Neural cell (in vitro differentiated cells): ENCODE data around the gene PDK2.

ENCODE experiments used
- EP300 ChIP-seq: fragments of 450-650 bp; conservative IDR thresholded peaks from 2 replicates; pipeline ENCODE4 v1.6.1; 2014; ENCODE audit warnings: antibody characterized with exemption, mild to moderate bottlenecking, moderate library complexity; ENCODE audit not compliant: poor library complexity, severe bottlenecking
- RAD21 ChIP-seq: fragments of 450-650 bp; conservative IDR thresholded peaks from 2 replicates; pipeline ENCODE4 v1.6.1; 2014; ENCODE audit warnings: antibody characterized with exemption, mild to moderate bottlenecking, moderate library complexity
- TF ChIP-seq, protein P1 (sequence below): fragments of 450-650 bp; IDR thresholded peaks from 2 replicates; pipeline ENCODE4 v1.5.1; 2014; ENCODE audit warnings: antibody characterized with exemption, mild to moderate bottlenecking, moderate library complexity; ENCODE audit not compliant: poor library complexity, severe bottlenecking
- TF ChIP-seq, protein P2 (sequence below): IDR thresholded peaks from 2 replicates; pipeline ENCODE4 v1.6.1; 2012; ENCODE audit warnings: borderline replicate concordance

DNA sequence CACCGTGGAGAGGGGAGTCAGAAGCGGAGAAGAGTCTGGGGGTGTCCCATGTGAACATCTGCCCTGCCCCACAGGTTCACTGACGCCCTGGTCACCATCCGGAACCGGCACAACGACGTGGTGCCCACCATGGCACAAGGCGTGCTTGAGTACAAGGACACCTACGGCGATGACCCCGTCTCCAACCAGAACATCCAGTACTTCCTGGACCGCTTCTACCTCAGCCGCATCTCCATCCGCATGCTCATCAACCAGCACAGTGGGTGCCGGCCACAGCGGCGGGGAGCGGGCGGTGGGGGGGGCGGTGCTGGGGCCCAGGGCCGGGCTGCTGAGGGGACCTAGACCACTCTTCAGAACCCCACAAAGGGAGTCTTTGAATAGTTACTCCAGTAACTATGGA lies 10.7 kb downstream of the PDK2 start:
- TF ChIP-seq EP300 = no peak
- no peak for TF ChIP-seq RAD21
- TF ChIP-seq, protein P1, sequence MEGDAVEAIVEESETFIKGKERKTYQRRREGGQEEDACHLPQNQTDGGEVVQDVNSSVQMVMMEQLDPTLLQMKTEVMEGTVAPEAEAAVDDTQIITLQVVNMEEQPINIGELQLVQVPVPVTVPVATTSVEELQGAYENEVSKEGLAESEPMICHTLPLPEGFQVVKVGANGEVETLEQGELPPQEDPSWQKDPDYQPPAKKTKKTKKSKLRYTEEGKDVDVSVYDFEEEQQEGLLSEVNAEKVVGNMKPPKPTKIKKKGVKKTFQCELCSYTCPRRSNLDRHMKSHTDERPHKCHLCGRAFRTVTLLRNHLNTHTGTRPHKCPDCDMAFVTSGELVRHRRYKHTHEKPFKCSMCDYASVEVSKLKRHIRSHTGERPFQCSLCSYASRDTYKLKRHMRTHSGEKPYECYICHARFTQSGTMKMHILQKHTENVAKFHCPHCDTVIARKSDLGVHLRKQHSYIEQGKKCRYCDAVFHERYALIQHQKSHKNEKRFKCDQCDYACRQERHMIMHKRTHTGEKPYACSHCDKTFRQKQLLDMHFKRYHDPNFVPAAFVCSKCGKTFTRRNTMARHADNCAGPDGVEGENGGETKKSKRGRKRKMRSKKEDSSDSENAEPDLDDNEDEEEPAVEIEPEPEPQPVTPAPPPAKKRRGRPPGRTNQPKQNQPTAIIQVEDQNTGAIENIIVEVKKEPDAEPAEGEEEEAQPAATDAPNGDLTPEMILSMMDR = no peak
- TF ChIP-seq, protein P2, sequence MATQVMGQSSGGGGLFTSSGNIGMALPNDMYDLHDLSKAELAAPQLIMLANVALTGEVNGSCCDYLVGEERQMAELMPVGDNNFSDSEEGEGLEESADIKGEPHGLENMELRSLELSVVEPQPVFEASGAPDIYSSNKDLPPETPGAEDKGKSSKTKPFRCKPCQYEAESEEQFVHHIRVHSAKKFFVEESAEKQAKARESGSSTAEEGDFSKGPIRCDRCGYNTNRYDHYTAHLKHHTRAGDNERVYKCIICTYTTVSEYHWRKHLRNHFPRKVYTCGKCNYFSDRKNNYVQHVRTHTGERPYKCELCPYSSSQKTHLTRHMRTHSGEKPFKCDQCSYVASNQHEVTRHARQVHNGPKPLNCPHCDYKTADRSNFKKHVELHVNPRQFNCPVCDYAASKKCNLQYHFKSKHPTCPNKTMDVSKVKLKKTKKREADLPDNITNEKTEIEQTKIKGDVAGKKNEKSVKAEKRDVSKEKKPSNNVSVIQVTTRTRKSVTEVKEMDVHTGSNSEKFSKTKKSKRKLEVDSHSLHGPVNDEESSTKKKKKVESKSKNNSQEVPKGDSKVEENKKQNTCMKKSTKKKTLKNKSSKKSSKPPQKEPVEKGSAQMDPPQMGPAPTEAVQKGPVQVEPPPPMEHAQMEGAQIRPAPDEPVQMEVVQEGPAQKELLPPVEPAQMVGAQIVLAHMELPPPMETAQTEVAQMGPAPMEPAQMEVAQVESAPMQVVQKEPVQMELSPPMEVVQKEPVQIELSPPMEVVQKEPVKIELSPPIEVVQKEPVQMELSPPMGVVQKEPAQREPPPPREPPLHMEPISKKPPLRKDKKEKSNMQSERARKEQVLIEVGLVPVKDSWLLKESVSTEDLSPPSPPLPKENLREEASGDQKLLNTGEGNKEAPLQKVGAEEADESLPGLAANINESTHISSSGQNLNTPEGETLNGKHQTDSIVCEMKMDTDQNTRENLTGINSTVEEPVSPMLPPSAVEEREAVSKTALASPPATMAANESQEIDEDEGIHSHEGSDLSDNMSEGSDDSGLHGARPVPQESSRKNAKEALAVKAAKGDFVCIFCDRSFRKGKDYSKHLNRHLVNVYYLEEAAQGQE = no peak
